HepG2 (cell line): ENCODE measurements around the gene WNT9A.
"Not testable (repeated sequence)": the region's sequence is repeated elsewhere in the genome, so short reads cannot be mapped to it uniquely, and the experiment has no call there.

ENCODE experiments used
- DNMT1 ChIP-seq: sonication (generic); formaldehyde crosslinking; IDR thresholded peaks from 2 replicates; pipeline ENCODE4 v1.5.1; 2020; ENCODE audit warnings: mild to moderate bottlenecking, missing genetic modification reagents
- FOXO1 ChIP-seq: sonication (generic); formaldehyde crosslinking; IDR thresholded peaks from 2 replicates; pipeline ENCODE4 v1.4.0; 2020; ENCODE audit warnings: missing genetic modification reagents
- GABPB1 ChIP-seq: IDR thresholded peaks from 2 replicates; pipeline ENCODE4 v1.6.1; 2016; ENCODE audit warnings: mild to moderate bottlenecking, missing genetic modification reagents, moderate library complexity, missing compliant biosample characterization
- GATAD2A ChIP-seq: IDR thresholded peaks from 2 replicates; pipeline ENCODE4 v1.6.1; 2016
- HIVEP1 ChIP-seq: sonication (generic); formaldehyde crosslinking; IDR thresholded peaks from 2 replicates; pipeline ENCODE4 v1.4.0; 2020; ENCODE audit warnings: mild to moderate bottlenecking, missing genetic modification reagents
- NAIF1 ChIP-seq: sonication (generic); formaldehyde crosslinking; IDR thresholded peaks from 2 replicates; pipeline ENCODE4 v1.5.0; 2020; ENCODE audit warnings: mild to moderate bottlenecking, missing genetic modification reagents, borderline replicate concordance
- NR2F1 ChIP-seq, 2 experiments: fragments of 450-650 bp in 1 of 2; formaldehyde crosslinking in 1 of 2; IDR thresholded peaks; 2 replicates each; pipeline versions ENCODE4 v1.5.0 to v1.6.1; 2016 to 2020; ENCODE audit warnings: mild to moderate bottlenecking in 1 of 2, missing compliant biosample characterization in 1 of 2, missing genetic modification reagents in 1 of 2, moderate library complexity in 1 of 2
- PCBP1 ChIP-seq: fragments of 200-400 bp; formaldehyde crosslinking; IDR thresholded peaks from 2 replicates; pipeline ENCODE4 v1.6.1; 2017; ENCODE audit warnings: mild to moderate bottlenecking, low read depth, low read length, borderline replicate concordance
- SNRNP70 ChIP-seq: fragments of 200-400 bp; formaldehyde crosslinking; IDR thresholded peaks from 2 replicates; pipeline ENCODE4 v1.6.1; 2017; ENCODE audit warnings: mild to moderate bottlenecking, low read depth, low read length, moderate library complexity
- ZNF180 ChIP-seq: sonication (generic); formaldehyde crosslinking; IDR thresholded peaks from 2 replicates; pipeline ENCODE4 v1.4.0; 2020; ENCODE audit warnings: low read depth, missing genetic modification reagents, borderline replicate concordance
- ZNF644 ChIP-seq: IDR thresholded peaks from 2 replicates; pipeline ENCODE4 v1.6.1; 2016; ENCODE audit warnings: low read depth
- TF ChIP-seq, protein P1 (sequence below): sonication (generic); formaldehyde crosslinking; IDR thresholded peaks from 2 replicates; pipeline ENCODE4 v1.5.0; 2020; ENCODE audit warnings: mild to moderate bottlenecking, missing genetic modification reagents, moderate library complexity
- TF ChIP-seq, protein P2 (sequence below): sonication (generic); formaldehyde crosslinking; IDR thresholded peaks from 2 replicates; pipeline ENCODE4 v1.4.0; 2020; ENCODE audit warnings: missing genetic modification reagents, mild to moderate bottlenecking, borderline replicate concordance
- TF ChIP-seq, protein P3 (sequence below): sonication (generic); formaldehyde crosslinking; IDR thresholded peaks from 2 replicates; pipeline ENCODE4 v1.8.0; 2022; ENCODE audit warnings: missing genetic modification reagents, mild to moderate bottlenecking, moderate library complexity, borderline replicate concordance

DNA sequence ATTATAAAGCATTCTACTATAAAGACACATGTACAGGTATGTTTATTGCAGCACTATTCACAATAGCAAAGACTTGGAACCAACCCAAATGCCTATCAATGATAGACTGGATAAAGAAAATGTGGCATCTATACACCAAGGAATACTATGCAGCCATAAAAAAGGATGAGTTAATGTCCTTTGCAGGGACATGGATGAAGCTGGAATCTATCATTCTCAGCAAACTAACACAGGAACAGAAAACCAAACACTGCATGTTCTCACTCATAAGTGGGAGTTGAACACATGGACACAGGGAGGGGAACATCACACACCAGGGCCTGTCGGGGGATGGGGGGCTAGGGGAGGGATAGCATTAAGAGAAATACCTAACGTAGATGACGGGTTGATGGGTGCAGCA, 69.9 kb downstream of the WNT9A start:
- not testable (repeated sequence) for TF ChIP-seq PCBP1; FOXO1 (CRISPR knock-in tag); HIVEP1 (CRISPR knock-in tag); GABPB1; NAIF1 (CRISPR knock-in tag); ZNF180 (CRISPR knock-in tag); GATAD2A (CRISPR knock-in tag); SNRNP70; ZNF644 (CRISPR knock-in tag); NR2F1 (CRISPR knock-in tag; IDR thresholded peaks at IDR 0.05); DNMT1
- TF ChIP-seq, protein P1, sequence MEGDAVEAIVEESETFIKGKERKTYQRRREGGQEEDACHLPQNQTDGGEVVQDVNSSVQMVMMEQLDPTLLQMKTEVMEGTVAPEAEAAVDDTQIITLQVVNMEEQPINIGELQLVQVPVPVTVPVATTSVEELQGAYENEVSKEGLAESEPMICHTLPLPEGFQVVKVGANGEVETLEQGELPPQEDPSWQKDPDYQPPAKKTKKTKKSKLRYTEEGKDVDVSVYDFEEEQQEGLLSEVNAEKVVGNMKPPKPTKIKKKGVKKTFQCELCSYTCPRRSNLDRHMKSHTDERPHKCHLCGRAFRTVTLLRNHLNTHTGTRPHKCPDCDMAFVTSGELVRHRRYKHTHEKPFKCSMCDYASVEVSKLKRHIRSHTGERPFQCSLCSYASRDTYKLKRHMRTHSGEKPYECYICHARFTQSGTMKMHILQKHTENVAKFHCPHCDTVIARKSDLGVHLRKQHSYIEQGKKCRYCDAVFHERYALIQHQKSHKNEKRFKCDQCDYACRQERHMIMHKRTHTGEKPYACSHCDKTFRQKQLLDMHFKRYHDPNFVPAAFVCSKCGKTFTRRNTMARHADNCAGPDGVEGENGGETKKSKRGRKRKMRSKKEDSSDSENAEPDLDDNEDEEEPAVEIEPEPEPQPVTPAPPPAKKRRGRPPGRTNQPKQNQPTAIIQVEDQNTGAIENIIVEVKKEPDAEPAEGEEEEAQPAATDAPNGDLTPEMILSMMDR (CRISPR knock-in tag): not testable (repeated sequence)
- TF ChIP-seq, protein P2, sequence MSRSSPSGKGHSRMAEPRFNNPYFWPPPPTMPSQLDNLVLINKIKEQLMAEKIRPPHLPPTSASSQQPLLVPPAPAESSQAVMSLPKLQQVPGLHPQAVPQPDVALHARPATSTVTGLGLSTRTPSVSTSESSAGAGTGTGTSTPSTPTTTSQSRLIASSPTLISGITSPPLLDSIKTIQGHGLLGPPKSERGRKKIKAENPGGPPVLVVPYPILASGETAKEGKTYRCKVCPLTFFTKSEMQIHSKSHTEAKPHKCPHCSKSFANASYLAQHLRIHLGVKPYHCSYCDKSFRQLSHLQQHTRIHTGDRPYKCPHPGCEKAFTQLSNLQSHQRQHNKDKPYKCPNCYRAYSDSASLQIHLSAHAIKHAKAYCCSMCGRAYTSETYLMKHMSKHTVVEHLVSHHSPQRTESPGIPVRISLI: not testable (repeated sequence)
- TF ChIP-seq, protein P3, sequence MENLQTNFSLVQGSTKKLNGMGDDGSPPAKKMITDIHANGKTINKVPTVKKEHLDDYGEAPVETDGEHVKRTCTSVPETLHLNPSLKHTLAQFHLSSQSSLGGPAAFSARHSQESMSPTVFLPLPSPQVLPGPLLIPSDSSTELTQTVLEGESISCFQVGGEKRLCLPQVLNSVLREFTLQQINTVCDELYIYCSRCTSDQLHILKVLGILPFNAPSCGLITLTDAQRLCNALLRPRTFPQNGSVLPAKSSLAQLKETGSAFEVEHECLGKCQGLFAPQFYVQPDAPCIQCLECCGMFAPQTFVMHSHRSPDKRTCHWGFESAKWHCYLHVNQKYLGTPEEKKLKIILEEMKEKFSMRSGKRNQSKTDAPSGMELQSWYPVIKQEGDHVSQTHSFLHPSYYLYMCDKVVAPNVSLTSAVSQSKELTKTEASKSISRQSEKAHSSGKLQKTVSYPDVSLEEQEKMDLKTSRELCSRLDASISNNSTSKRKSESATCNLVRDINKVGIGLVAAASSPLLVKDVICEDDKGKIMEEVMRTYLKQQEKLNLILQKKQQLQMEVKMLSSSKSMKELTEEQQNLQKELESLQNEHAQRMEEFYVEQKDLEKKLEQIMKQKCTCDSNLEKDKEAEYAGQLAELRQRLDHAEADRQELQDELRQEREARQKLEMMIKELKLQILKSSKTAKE (CRISPR knock-in tag): not testable (repeated sequence)
